Bronchial epithelial cell (primary cell): ENCODE results near the gene AK8. TPM values are rescaled to one million over a fixed set of nuclear protein-coding genes. Genes with fewer than 3 reads are reported as not detected.
A peak's percentile ranks its signal among the peaks of the same experiment; 100 is the strongest.

Experiments used
- DNase-seq: peaks from one replicate; pipeline ENCODE4 v3.0.0-alpha.2; 2010; ENCODE audit warnings: low read depth
- FAIRE-seq: peaks from 2 replicates; lab custom pipeline; 2011; peaks lifted over from hg19 to GRCh38; lab: Jason Lieb, UNC
- H3K27me3 ChIP-seq: 2 replicates; pipeline ENCODE4 v1.5.1; 2011; ENCODE audit warnings: low read length; ENCODE audit not compliant: control insufficient read depth, insufficient read depth
- H3K36me3 ChIP-seq: 2 replicates; pipeline ENCODE4 v1.5.1; 2011; ENCODE audit warnings: low read length; ENCODE audit not compliant: control insufficient read depth, insufficient read depth
- H3K4me3 ChIP-seq: 2 replicates; pipeline ENCODE4 v1.5.1; 2011; ENCODE audit warnings: mild to moderate bottlenecking, low read depth, low read length, control low read depth
- total RNA-seq: library from RNA; depleted of rRNA; stranded (reverse); fragments of >200 nt; gene quantifications from 2 replicates; pipeline ENCODE4 v1.2.1, GENCODE V29; 2014
- TF ChIP-seq, protein P1 (sequence below): IDR thresholded peaks from 2 replicates; pipeline ENCODE4 v1.5.1; 2011; ENCODE audit warnings: mild to moderate bottlenecking, moderate library complexity, low read length, control low read depth, inconsistent platforms; ENCODE audit not compliant: insufficient read depth, severe bottlenecking

The AK8 gene
- total RNA-seq, 1 donor from 2014 or later = not detected

DNA sequence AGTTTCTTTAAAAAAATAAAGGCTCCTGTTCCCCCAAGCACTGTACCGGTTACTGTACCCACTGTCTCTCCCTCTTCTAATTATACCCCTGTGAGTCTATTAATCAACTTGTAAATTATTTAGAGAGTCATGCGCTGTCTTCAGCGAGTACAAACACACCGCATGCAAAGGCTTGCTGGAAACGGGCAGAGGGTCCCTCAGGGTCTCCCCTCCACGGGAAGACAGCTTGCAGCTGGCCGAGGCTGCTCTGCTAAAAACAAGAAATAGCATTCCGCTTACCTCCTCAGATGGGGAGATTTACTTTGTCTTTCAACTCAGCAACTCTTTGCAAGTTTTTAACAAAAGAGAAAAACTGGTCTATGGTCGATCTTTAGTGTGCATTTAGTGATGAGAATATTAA lies 71.8 kb downstream of the AK8 start:
- no peaks in the 10 kb centered on the region for H3K27me3 ChIP-seq
- no peak overlapping the region for H3K4me3 ChIP-seq
- DNase-seq (no peak), FAIRE-seq (no peak)
- H3K36me3 ChIP-seq = no peaks in the 10 kb centered on the region
- TF ChIP-seq, protein P1, sequence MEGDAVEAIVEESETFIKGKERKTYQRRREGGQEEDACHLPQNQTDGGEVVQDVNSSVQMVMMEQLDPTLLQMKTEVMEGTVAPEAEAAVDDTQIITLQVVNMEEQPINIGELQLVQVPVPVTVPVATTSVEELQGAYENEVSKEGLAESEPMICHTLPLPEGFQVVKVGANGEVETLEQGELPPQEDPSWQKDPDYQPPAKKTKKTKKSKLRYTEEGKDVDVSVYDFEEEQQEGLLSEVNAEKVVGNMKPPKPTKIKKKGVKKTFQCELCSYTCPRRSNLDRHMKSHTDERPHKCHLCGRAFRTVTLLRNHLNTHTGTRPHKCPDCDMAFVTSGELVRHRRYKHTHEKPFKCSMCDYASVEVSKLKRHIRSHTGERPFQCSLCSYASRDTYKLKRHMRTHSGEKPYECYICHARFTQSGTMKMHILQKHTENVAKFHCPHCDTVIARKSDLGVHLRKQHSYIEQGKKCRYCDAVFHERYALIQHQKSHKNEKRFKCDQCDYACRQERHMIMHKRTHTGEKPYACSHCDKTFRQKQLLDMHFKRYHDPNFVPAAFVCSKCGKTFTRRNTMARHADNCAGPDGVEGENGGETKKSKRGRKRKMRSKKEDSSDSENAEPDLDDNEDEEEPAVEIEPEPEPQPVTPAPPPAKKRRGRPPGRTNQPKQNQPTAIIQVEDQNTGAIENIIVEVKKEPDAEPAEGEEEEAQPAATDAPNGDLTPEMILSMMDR = no peak

DNA sequence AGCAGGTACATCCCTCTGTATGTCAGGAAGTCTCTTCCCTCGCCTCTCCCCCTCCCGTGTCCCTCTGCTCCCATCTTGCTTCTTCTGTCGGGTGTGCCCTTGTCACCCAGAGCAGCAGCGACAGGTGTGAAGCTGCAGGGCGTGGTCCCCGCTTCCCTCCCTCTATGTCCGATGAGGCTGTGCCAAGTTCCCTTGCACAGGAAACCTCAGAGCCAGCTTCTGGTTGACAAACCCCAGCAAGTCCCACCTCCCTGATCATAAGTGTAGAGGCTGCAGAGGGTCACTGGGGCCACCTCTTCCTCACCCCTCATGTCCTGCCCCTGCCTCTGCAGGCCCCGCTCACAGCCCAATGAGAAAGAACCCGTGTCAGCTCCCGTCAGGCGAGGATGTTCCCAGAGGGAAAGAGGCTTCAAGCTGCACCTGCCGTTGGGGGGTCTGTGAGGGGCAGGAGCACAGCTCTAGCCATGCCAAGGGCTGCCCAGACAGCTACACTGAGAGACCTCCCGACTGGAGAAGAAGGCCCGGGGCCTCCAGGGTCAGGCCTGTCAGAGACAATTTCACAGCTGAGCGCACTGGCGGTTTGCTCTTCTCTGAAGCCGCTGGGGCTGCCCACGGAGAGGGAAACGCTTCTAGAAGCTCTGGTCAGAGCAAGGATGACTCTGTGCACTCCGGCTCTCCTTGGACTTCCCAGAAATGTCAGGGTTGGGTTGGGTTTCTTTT lies 73.3 kb downstream of the AK8 start:
- no peaks in the 10 kb centered on the region for H3K36me3 ChIP-seq
- no peaks in the 10 kb centered on the region for H3K27me3 ChIP-seq

DNA sequence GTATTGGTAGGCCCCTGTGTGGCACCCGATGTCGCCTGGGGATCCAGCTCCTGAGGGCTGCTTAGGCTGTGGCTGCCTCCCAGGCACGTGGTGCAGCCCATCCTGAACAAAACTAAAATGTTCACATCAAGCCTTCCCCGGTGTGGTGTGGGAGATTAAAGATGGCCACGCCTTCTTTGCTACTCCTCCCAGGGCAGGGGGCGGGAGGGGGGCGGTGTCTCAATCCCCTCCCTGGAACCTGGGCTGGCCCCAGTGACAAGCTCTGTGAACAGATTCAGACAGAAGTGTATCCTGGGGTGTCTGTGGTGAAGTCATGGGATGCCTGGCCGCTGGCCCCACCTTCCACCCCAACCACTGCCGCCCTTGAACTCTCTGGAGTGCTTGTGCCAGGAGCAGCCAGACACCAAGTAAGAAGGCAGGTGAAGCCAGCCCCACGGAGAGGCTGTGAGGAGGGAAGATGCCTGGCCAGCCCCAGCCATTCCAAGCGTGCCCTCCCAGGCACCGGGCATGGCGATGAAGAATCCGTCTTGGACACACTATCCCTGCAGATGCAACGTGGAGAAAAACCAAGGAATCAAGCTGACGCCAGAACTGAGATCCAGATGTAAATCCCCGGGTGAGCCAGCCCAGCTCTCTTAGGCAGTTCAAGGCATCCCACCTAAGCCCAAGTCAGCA lies 75.8 kb downstream of the AK8 start:
- Histone ChIP-seq H3K4me3 (no peak overlapping the region), H3K36me3 (no peaks in the 10 kb centered on the region), H3K27me3 (no peaks in the 10 kb centered on the region)
- DNase-seq = no peak
- no peak for FAIRE-seq
- TF ChIP-seq, protein P1 = no peak

More for the DNA sequence above, 73.3 kb downstream of the AK8 start:
- FAIRE-seq (no peak), DNase-seq (no peak)
- TF ChIP-seq, protein P1 = no peak
- H3K4me3 ChIP-seq = no peak overlapping the region

DNA sequence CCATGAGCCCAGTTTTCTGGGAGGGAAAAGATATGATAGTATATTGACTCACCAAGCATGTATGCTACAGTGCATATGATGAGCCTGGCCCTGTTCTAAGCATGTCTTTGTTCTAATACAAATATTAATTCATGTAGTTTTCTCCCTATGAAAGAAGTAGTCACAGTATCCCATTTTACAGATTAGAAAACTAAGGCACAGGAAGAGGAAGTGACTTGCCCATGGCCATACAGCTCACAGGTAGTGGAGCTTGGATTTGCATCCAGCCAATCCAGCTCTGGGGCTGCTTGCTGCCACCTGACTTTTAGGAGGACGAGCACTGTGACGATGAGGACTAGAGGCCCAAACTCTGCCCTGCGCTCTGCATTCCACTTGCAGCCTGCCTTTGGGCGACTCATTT lies 76.4 kb downstream of the AK8 start:
- Histone ChIP-seq H3K36me3 (no peaks in the 10 kb centered on the region), H3K27me3 (no peaks in the 10 kb centered on the region), H3K4me3 (no peak overlapping the region)
- no peak for DNase-seq
- TF ChIP-seq, protein P1 = no peak
- FAIRE-seq = no peak

DNA sequence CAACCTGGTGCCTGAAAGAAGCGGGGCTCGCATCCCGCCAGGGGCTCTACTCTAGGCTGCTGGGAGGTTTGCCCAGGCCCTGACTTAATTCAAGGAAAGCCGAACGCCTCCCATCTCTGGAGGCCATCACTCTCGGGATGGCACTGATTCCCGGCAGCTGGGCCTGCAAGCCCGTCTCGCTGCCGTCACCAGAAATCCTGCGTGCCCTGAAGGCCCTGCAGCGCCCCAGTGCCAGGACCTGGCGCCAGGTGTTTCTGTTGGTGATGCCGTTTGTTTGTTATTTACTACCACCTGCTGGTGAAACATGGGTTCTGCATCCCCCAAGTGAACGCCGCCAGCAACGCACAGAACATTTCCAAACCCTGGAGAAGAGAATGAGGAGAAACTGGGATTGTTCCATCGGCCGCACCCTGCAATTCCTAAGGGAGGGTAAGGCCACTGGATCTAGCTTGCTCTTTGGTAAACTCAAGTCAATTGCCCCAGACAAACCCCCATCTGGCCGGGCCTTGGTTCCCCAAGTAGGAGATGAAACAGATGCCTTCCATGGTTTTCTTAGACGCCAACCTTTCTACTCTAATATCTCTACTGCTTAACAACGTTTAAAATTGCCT lies 77.9 kb downstream of the AK8 start:
- TF ChIP-seq, protein P1 = peak; percentile 83
- FAIRE-seq = no peak
- Histone ChIP-seq H3K4me3 (no peak overlapping the region), H3K36me3 (no peaks in the 10 kb centered on the region), H3K27me3 (no peaks in the 10 kb centered on the region)
- peak; percentile 55 for DNase-seq
